Stimulated activated CD4-positive, alpha-beta T cell treated with anti-CD3 and anti-CD28 coated beads, Interleukin-4, amount 100 ng/mL, for 1 hour (primary cell): ENCODE data around the gene RBKS.
"Not testable (repeated sequence)": the region's sequence is repeated elsewhere in the genome, so short reads cannot be mapped to it uniquely, and the experiment has no call there.

ENCODE experiments used
- DNase-seq: peaks from one replicate; pipeline ENCODE4 v3.0.0-alpha.2; 2020

The RBKS gene

DNA sequence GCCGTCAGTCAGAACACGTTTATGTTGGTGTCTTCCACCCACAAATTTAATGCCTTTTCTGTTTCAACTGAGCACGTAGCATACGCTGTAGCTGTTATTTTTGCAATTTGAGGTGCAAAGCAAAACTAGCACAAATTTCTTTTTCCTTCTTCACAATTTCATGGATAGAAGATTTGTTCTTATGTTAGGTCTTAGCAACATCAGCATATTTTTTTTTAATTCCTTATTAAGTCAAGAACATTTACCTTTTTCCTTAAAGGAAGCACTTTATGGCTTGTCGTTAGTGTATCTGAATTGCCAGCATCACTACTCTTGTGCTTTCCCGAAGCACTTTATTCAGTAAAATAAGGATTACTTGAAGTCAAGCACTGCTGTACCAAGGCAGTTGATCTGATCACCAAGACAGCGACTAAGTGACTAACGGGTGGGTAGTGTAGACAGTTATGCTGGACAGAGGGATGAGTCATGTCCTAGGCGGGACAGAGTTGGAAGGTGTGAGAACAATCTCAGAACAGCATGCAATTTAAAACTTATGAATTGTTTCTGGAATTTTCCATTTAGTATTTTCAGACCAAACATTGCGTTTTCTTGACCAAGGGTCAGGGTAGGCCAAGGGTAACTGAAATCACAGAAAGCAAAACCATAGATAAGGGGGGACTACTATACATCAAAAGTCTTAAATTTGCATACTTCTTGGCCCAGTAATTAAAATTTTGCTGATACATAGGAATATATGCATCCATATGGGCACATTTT, 13.6 kb upstream of the RBKS start:
- DNase-seq: no peak

- no peak for DNase-seq
These were observed 12.8 kb upstream of the RBKS start for GRCh38 chr2:27903018-27903417.

DNA sequence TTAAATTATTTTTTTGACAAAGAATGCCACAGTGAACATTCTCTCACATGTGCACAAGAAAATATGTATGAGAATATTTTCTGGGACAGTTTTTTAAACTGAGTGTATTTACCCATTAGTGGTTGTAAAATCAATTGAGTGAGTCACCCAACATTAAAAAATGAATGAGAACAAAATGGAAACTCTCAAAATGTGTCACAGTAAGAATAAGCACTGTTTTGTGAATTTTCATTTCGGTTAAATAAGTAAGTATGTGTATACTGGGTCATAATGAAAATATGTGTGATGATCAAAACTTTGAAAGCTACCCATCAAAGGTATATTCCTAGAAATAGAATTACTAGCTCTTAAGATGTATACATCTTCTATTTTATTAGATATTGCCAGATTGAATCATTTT, 11.9 kb upstream of the RBKS start:
- no peak for DNase-seq

GRCh38 chr2:27901234-27901633, 11.0 kb upstream of the RBKS start:
- peak; percentile 26 for DNase-seq

DNA sequence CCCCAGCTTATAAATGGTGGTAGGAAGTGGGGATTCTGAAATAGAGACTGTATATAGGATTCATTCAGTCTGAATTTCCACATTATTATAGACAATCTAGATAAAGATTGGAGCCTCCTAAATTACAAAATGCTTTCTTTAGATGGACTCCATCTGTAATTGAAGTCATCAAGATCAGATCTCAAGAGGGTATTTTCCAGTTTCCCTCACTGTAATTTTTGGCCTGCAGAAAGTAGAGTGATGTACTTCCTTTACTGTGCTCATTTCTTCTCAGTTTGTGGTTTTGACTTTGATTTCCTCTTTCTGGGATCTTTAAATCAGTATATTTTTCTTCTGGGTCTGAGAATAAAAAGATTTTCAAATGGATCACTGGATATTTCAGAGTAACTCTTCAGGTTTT, 7.5 kb upstream of the RBKS start:
- DNase-seq: no peak

- DNase-seq: no peak
These were observed 2.8 kb upstream of the RBKS start for GRCh38 chr2:27893006-27893405.

- no peak for DNase-seq
These were observed 1.5 kb upstream of the RBKS start for GRCh38 chr2:27891673-27892105.

GRCh38 chr2:27890924-27891672, 911 bp upstream of the RBKS start:
- DNase-seq: peak; percentile 79

- no peak for DNase-seq
These were observed 427 bp downstream of the RBKS start for GRCh38 chr2:27889774-27890145.

- DNase-seq: no peak
These were observed 1.4 kb downstream of the RBKS start for GRCh38 chr2:27888790-27889189.

GRCh38 chr2:27887830-27888229, 2.4 kb downstream of the RBKS start:
- no peak for DNase-seq

GRCh38 chr2:27887111-27887510, 3.1 kb downstream of the RBKS start:
- no peak for DNase-seq

DNA sequence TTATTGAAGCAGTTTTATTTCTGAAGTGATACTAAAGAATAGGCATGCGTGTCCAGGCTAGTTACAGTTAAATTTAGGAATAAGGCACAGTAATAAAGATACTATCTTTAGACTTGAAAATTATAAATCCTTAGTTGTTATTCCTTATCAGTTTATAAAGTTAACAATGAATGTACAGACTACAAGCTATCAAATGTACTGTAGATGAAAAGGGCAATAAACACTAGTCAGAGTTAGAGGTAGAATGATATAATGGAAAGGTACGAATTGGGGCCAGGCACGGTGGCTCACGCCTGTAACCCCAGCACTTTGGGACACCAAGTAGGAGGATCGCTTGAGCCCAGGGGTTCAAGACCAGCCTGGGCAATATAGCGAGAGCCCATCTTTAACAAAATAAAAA, 3.9 kb downstream of the RBKS start:
- DNase-seq: no peak

DNA sequence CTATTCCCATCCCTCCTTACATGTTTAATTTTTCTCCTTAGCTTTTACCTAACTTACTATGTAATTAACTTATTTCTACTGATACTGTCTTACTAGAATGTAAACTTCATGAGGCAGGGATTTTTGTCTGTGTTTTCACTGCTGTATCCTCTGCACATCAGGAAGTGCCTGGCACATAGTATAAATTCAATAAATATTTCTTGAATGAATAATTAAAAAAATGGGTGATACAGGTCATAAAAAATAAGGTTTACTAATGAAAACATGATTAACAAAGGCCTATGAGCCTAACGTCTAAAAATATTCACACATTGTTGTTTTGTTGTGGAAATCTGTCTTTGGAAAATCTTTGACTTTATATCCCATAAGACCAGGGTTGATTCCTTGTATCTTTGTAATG, 4.5 kb downstream of the RBKS start:
- DNase-seq: no peak

DNA sequence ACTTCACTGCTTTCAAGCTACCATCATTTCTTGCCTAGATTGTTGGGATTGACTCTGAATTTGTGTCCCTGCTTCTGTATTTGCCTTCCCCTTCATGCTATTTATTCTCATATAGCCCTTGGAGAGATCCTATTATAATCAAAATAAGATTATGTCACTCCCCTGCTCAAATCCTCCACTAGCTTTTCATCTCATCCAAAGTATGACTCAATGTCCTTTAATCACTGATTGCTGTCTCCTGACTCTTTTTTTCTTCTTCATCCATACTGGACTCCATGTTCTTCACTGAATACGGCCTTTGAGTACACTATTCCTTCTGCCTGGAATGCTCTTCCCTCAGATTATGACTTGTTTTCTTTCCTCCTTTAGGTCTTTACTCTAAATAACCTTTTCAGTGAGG, 5.0 kb downstream of the RBKS start:
- DNase-seq: no peak

GRCh38 chr2:27884601-27885000, 5.6 kb downstream of the RBKS start:
- no peak for DNase-seq

GRCh38 chr2:27882584-27882922, 7.6 kb downstream of the RBKS start:
- DNase-seq: not testable (repeated sequence)

GRCh38 chr2:27881815-27882583, 8.2 kb downstream of the RBKS start:
- DNase-seq: not testable (repeated sequence)

- no peak for DNase-seq
These were observed 11.4 kb downstream of the RBKS start for GRCh38 chr2:27878825-27879224.

GRCh38 chr2:27875089-27875881, 14.9 kb downstream of the RBKS start:
- no peak for DNase-seq

DNA sequence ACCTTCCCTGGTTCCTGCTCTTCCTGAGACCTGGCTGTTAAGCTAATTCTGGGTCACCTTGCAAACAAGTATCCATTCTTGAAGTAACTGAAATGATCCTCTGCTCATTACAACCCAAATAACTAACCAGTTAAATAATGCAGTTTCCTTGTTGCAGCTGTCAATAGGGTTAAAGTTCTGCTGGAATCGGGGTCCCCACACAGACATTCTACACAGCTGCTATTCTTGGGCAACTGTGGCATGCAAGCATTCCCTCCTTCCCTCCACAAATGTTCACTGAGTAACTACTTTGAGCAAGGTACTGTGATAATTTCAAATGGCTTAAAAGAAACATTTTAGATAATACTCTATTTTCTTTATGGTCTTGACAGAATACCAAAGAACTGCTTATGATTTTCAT, 17.1 kb downstream of the RBKS start:
- no peak for DNase-seq

DNA sequence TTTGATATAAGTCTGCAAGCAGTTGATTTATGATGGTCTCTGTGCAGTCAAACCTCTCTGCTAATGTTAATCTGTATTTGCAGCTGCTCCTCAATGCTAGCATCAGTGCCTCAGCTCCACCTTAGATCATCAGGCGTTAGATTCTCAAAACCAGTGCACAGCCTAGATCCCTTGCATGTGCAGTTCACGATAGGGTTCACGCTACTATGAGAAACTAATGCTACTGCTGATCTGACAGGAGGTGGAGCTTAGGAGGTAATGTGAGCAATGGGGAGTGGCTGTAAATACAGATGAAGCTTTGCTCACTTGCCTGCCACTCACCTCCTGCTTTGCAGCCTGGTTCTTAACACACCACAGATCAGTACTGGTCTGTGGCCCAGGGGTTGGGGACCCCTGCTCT, 18.4 kb downstream of the RBKS start:
- DNase-seq: no peak

DNA sequence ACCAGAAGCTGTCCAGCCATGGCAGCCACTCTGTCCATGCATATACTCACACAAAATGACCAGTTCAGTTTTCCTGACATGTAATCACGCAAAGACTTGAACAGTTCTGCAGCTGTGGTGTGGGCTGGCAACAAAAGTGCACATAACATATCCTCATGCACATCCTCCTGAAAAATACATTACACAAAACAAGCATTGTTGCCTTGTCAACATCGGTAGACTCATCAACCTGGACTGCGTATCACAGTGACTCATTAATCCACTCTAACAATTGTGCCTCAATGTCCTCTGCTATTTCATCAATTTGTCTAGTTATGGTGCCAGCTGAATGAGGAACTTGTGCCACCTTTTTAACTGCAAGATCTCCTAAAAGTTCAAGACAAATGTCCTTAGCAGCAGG, 19.5 kb downstream of the RBKS start:
- DNase-seq: no peak
